ENCODE data around the gene STK10.

The STK10 gene

GRCh38 chr5:172129256-172129910, 58.6 kb downstream of the STK10 start:
- no peaks in the 10 kb centered on the region for H4K20me1 ChIP-seq (ENCODE audit: insufficient read depth, low read length)
- no peak overlapping the region for H3K9ac ChIP-seq (ENCODE audit: low read length)
- H3F3A ChIP-seq (ENCODE audit: insufficient read depth, low read length), result no peaks in the 10 kb centered on the region

GRCh38 chr5:172127581-172127980, 60.4 kb downstream of the STK10 start:
- Histone ChIP-seq H3K9ac (ENCODE audit: low read length) (no peak overlapping the region), H3K9me3 (ENCODE audit: low read length) (0 out of 2 replicates have a peak, but pooled peaks cover 6% of the 10 kb centered on the region), H3K79me2 (ENCODE audit: insufficient read depth, low read length) (no peaks in the 10 kb centered on the region), H3K4me2 (ENCODE audit: low read length) (no peak overlapping the region), H3K36me3 (ENCODE audit: insufficient read depth, low read length) (peaks cover 54% of the 10 kb centered on the region), H4K20me1 (ENCODE audit: insufficient read depth, low read length) (no peaks in the 10 kb centered on the region), H3F3A (ENCODE audit: insufficient read depth, low read length) (no peaks in the 10 kb centered on the region), H3K4me3 (ENCODE audit: low read depth, low read length, poor library complexity, severe bottlenecking) (no peak overlapping the region), H2AFZ (ENCODE audit: low read length) (no peak overlapping the region), H3K27me3 (ENCODE audit: insufficient read depth, low read length) (no peaks in the 10 kb centered on the region), H3K27ac (ENCODE audit: low read depth, low read length, poor library complexity, severe bottlenecking) (no peak overlapping the region), H3K9me2 (ENCODE audit: low read depth, low read length) (no peaks in the 10 kb centered on the region), H3K4me1 (ENCODE audit: insufficient read depth, low read length, severe bottlenecking) (no peaks in the 10 kb centered on the region)
- no peak for TF ChIP-seq CTCF (IDR thresholded peaks at IDR 0.05; ENCODE audit: low read length)
- TF ChIP-seq EZH2 (IDR thresholded peaks at IDR 0.05; ENCODE audit: borderline replicate concordance, low read length), result no peak

More at GRCh38 chr5:172129256-172129910, 58.6 kb downstream of the STK10 start:
- H3K4me1 ChIP-seq (ENCODE audit: insufficient read depth, low read length, severe bottlenecking), result peaks cover 11% of the 10 kb centered on the region
- H3K4me3 ChIP-seq (ENCODE audit: low read depth, low read length, poor library complexity, severe bottlenecking), result no peak overlapping the region
- peaks cover 52% of the 10 kb centered on the region for H3K36me3 ChIP-seq (ENCODE audit: insufficient read depth, low read length)
- no peaks in the 10 kb centered on the region for H3K79me2 ChIP-seq (ENCODE audit: insufficient read depth, low read length)
- no peak for TF ChIP-seq EZH2 (IDR thresholded peaks at IDR 0.05; ENCODE audit: borderline replicate concordance, low read length)
- H3K4me2 ChIP-seq (ENCODE audit: low read length), result no peak overlapping the region
- no peaks in the 10 kb centered on the region for H3K27me3 ChIP-seq (ENCODE audit: insufficient read depth, low read length)
- no peak overlapping the region for H2AFZ ChIP-seq (ENCODE audit: low read length)
- no peaks in the 10 kb centered on the region for H3K9me2 ChIP-seq (ENCODE audit: low read depth, low read length)
- H3K27ac ChIP-seq (ENCODE audit: low read depth, low read length, poor library complexity, severe bottlenecking), result no peak overlapping the region
- H3K9me3 ChIP-seq (ENCODE audit: low read length), result 0 out of 2 replicates have a peak, but pooled peaks cover 4% of the 10 kb centered on the region

- Histone ChIP-seq H3K36me3 (ENCODE audit: insufficient read depth, low read length) (peaks cover 45% of the 10 kb centered on the region), H3K9me2 (ENCODE audit: low read depth, low read length) (no peaks in the 10 kb centered on the region), H3K4me2 (ENCODE audit: low read length) (no peak overlapping the region), H3K9me3 (ENCODE audit: low read length) (0 out of 2 replicates have a peak, but pooled peaks cover 6% of the 10 kb centered on the region), H3K9ac (ENCODE audit: low read length) (no peak overlapping the region), H3K27me3 (ENCODE audit: insufficient read depth, low read length) (no peaks in the 10 kb centered on the region), H3F3A (ENCODE audit: insufficient read depth, low read length) (no peaks in the 10 kb centered on the region), H3K4me3 (ENCODE audit: low read depth, low read length, poor library complexity, severe bottlenecking) (no peak overlapping the region), H3K4me1 (ENCODE audit: insufficient read depth, low read length, severe bottlenecking) (peaks cover 10% of the 10 kb centered on the region), H2AFZ (ENCODE audit: low read length) (no peak overlapping the region), H4K20me1 (ENCODE audit: insufficient read depth, low read length) (no peaks in the 10 kb centered on the region), H3K79me2 (ENCODE audit: insufficient read depth, low read length) (no peaks in the 10 kb centered on the region), H3K27ac (ENCODE audit: low read depth, low read length, poor library complexity, severe bottlenecking) (no peak overlapping the region)
- no peak for TF ChIP-seq CTCF (IDR thresholded peaks at IDR 0.05; ENCODE audit: low read length)
Observed at GRCh38 chr5:172123269-172123692, 64.7 kb downstream of the STK10 start.
